Mucosa of descending colon (tissue), 3 donors: Measurements from ENCODE around the gene BICC1. TPM values are rescaled to one million over a fixed set of nuclear protein-coding genes. Genes with fewer than 3 reads are reported as not detected.

Experiments
- ATAC-seq: fragments of 200-7000 bp; cut with Tn5 transposase; one replicate; pipeline ENCODE4 v1.9.1; 2020; ENCODE audit warnings: mild to moderate bottlenecking, moderate library complexity
- DNase-seq, 3 donors: peaks; one replicate each; pipeline ENCODE4 v3.0.0-alpha.2; 2020
- H3K36me3 ChIP-seq: fragments of 200-600 bp; one replicate; pipeline ENCODE4 v1.8.0; 2021; ENCODE audit warnings: low read depth, mild to moderate bottlenecking
- H3K4me1 ChIP-seq: fragments of 200-600 bp; one replicate; pipeline ENCODE4 v1.8.0; 2021; ENCODE audit warnings: low read depth, mild to moderate bottlenecking
- H3K4me3 ChIP-seq: fragments of 200-600 bp; one replicate; pipeline ENCODE4 v1.8.0; 2021; ENCODE audit warnings: mild to moderate bottlenecking
- H3K9me3 ChIP-seq: fragments of 200-600 bp; one replicate; pipeline ENCODE4 v1.8.0; 2021; ENCODE audit warnings: mild to moderate bottlenecking
- CTCF ChIP-seq: fragments of 200-600 bp; IDR thresholded peaks from one replicate; pipeline ENCODE4 v1.8.0; 2022; ENCODE audit warnings: antibody characterized with exemption, mild to moderate bottlenecking
- intact Hi-C, 2 donors: fragments of 100-400 bp; cut with DNase I in 1 of 2; cut with micrococcal nuclease in 1 of 2; formaldehyde crosslinking; loops; one replicate each; pipeline versions ENCODE4 v1.11.0 to v1.11.1; 2022; cut with DNase I, micrococcal nuclease
- total RNA-seq, 3 donors: library from RNA; stranded (reverse); fragmentation: NEBNext Ultra II Directional in 2 of 3; extraction: Animal tissue kit (Norgen Biotek cat#: 25700) in 2 of 3; gene quantifications; one replicate each; pipeline versions ENCODE4 v1.2.1 to v1.2.4, GENCODE V29; 2021 to 2023
- donor health status: DM: no; HTN: no; CAD: no; lungs with moderate emphysema.
- donor health status: DM: no; HTN: no; CAD: no.
- donor health status: DM: no; HTN: yes; CAD: no.

Gene BICC1
- total RNA-seq, 3 donors from 2014 or later: 1.1 to 5.9 (median 3.5) TPM

- no peaks in the 10 kb centered on the region for H3K9me3 ChIP-seq
- H3K4me1 ChIP-seq: no peaks in the 10 kb centered on the region
- ATAC-seq: no peak
- no peaks in the 10 kb centered on the region for H3K36me3 ChIP-seq
- DNase-seq: no peak
- intact Hi-C loops: no loop called here
- TF ChIP-seq CTCF: no peak
- H3K4me3 ChIP-seq: no peak overlapping the region
Observed at GRCh38 chr10:58615237-58615935, 102.7 kb downstream of the BICC1 start.

- intact Hi-C loops: no loop called here
- no peak for DNase-seq
- ATAC-seq: no peak
- no peak overlapping the region for H3K4me3 ChIP-seq
- no peaks in the 10 kb centered on the region for H3K4me1 ChIP-seq
- H3K9me3 ChIP-seq: no peaks in the 10 kb centered on the region
- no peaks in the 10 kb centered on the region for H3K36me3 ChIP-seq
- no peak for TF ChIP-seq CTCF
Observed at GRCh38 chr10:58618158-58618676, 105.5 kb downstream of the BICC1 start.

DNA sequence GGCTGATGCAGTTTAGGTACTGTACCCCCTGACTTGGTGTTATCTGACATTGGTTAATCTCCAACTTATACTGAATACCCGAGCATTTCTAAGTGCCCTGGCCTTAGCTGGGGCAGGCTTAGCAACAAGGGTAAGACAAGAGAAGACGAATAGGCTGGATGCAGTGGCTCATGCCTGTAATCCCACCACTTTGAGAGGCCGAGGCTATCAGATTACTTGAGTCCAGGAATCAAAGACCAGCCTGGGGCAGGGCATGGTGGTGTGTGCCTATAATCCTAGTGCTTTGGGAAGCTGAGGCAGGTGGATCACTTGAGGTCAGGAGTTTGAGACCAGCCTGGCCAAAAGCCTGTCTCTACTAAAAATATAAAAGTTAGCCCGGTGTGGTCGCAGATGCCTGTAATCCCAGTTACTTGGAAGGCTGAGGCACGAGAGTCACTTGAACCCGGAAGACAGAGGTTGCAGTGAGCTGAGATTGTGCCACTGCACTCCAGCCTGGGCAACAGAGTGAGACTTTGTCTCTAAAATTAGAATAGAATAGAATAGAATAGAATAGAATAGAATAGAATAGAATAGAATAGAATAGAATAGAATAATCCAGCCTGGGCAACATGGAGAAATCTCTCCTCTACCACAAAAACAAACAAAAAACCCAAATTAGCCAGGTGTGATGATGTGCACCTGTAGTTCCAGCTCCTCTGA is 108.9 kb downstream of the BICC1 start:
- Histone ChIP-seq H3K9me3 (no peaks in the 10 kb centered on the region), H3K4me3 (no peak overlapping the region), H3K36me3 (no peaks in the 10 kb centered on the region), H3K4me1 (no peaks in the 10 kb centered on the region)
- DNase-seq (no peak), ATAC-seq (no peak)
- no peak for TF ChIP-seq CTCF
- intact Hi-C loops: no loop called here

DNA sequence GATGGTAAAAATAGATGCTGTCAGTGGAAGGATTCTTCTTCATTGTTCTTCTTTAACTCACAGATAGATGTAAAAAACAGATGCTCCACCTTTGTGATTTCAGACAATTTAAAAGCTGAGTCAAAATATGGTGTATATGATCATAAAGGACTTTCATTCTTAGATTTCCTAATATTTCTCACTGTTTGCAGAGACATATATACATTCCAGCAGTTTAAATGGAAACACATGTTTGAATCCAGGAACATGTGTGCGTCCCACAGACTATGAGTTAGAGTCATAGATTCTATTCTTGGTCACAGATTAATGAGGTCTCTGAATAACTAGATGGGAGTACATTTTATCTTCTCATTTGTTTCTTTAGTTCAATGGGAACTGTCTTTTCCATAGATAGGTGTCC is 109.6 kb downstream of the BICC1 start:
- Histone ChIP-seq H3K4me3 (no peak overlapping the region), H3K4me1 (no peaks in the 10 kb centered on the region), H3K36me3 (no peaks in the 10 kb centered on the region), H3K9me3 (no peaks in the 10 kb centered on the region)
- intact Hi-C loops: no loop called here
- DNase-seq (no peak), ATAC-seq (no peak)
- TF ChIP-seq CTCF: no peak

DNA sequence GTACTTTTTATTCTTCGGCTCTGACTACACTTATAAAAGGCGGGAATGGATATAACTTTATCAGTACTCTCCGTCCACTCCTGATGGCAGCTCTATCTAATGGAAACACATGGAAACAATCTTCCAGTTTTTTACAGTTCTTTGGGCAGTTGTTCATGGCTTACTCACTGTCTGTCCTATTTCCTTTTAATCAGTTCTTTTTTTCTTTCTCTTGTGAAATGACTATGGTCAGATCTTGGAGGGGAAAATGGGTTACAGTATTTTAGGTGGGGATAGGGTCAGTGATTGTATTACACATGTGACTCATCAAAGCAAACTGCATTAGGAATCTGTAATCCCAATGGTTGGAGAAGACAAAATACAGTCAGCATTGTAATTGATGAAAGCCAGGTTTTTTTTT is 112.4 kb downstream of the BICC1 start:
- no peaks in the 10 kb centered on the region for H3K4me1 ChIP-seq
- no peak overlapping the region for H3K4me3 ChIP-seq
- DNase-seq: no peak
- intact Hi-C loops: no loop called here
- no peaks in the 10 kb centered on the region for H3K36me3 ChIP-seq
- no peaks in the 10 kb centered on the region for H3K9me3 ChIP-seq
- no peak for ATAC-seq
- TF ChIP-seq CTCF: no peak
